IPS-NIHi7 (cell line): ENCODE measurements around the gene SH3D19.
"Not testable (repeated sequence)": the region's sequence is repeated elsewhere in the genome, so short reads cannot be mapped to it uniquely, and the experiment has no call there.

ENCODE experiments used
- DNase-seq: peaks from one replicate; pipeline ENCODE4 v3.0.0; 2012; ENCODE audit warnings: mixed read lengths; ENCODE audit errors: extremely low spot score

SH3D19 gene

DNA sequence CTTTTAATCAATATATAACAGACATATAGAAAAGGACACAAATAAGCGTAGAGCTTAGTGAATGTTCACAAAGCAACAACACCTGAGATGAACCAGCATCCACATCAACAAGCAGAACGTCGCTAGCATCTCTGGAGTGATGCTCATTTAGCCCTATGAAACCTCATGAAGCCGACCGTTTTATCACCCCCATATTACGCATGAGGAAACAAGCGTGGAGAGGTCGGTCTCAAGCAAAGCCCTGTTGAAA is 226.5 kb downstream of the SH3D19 start:
- DNase-seq, result no peak

- no peak for DNase-seq
Observed at GRCh38 chr4:151097759-151098158, 227.6 kb downstream of the SH3D19 start.

- DNase-seq, result no peak
Observed at GRCh38 chr4:151095142-151095541, 230.3 kb downstream of the SH3D19 start.

- no peak for DNase-seq
Observed at GRCh38 chr4:151094290-151094751, 231.1 kb downstream of the SH3D19 start.

- no peak for DNase-seq
Observed at GRCh38 chr4:151093203-151093602, 232.2 kb downstream of the SH3D19 start.

GRCh38 chr4:151092488-151092887 is 232.9 kb downstream of the SH3D19 start:
- DNase-seq, result no peak

DNA sequence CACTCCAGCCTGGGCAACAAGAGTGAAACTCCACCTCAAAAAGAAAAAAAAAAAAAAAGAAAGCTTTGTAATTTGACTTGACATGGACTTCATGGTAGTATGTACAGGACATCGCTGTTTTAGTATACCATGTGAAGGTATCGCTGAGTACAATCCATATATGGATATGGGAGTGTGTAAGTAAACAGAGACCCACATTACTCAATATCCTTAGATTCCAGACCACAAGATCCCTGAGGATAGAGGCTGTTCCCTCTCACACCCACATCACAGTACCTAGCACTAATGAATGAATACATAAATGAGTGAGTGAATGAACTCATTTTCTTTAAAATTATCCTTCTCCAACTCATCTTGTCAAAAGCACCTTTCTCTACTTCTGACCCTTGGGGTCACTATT is 234.4 kb downstream of the SH3D19 start:
- no peak for DNase-seq

DNA sequence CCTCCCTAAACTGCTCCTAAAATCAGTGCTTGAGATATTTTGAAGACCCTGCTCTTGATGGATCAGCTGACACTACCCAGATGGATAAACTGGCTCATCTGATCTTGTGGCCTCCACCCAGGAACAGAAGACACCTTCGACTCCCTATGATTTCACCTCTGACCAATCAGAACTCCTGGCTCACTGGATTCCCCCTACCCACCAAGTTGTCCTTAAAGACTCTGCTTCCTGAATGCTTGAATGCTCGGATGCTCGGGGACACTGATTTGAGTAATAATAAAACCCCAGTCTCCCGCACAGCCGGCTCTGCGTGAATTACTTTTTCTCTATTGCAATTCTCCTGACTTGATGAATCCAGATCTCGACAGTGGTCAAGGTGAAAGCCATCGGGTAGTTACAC is 237.9 kb downstream of the SH3D19 start:
- no peak for DNase-seq

- not testable (repeated sequence) for DNase-seq
Observed at GRCh38 chr4:151077978-151078377, 247.4 kb downstream of the SH3D19 start.

DNA sequence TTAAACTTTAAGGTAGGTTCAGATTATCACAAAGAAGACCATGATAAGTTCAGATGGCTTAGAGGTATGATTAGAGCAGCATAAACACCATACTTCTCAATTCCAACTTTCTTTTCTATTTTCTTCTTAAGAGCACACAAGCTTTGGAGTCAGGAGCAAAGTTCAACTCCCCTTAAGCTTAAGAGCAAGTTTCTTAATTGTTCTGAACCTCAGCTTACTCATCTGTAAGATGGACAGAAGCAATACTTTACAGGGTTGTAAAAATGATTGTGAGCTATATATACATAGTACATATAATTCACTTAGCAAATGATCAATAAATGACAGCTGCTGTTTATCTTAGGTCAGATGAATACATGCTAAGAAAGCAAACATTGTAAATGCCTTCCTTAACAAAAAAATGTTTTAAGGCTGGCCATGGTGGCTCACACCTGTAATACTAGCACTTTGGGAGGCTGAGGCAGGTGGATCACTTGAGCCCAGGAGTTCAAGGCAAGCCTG is 250.9 kb downstream of the SH3D19 start:
- no peak for DNase-seq
